GM18868 (cell line): Measurements from ENCODE around the gene CTNNBL1.
"Not testable (repeated sequence)": the region's sequence is repeated elsewhere in the genome, so short reads cannot be mapped to it uniquely, and the experiment has no call there.

Source experiments
- ATAC-seq: cut with Tn5 transposase; IDR thresholded peaks from one replicate; pipeline ENCODE4 v1.9.1; 2021; ENCODE audit warnings: mild to moderate bottlenecking, moderate library complexity; ENCODE audit not compliant: unreplicated experiment

Gene CTNNBL1

GRCh38 chr20:37677969-37678861 lies 15.6 kb upstream of the CTNNBL1 start:
- ATAC-seq: no peak

- not testable (repeated sequence) for ATAC-seq
Observed at GRCh38 chr20:37679751-37680150, 14.1 kb upstream of the CTNNBL1 start.

- no peak for ATAC-seq
Observed at GRCh38 chr20:37680420-37680819, 13.4 kb upstream of the CTNNBL1 start.

- no peak for ATAC-seq
Observed at GRCh38 chr20:37681384-37682112, 12.3 kb upstream of the CTNNBL1 start.

- not testable (repeated sequence) for ATAC-seq
Observed at GRCh38 chr20:37683146-37683545, 10.7 kb upstream of the CTNNBL1 start.

GRCh38 chr20:37686762-37687477 lies 6.9 kb upstream of the CTNNBL1 start:
- ATAC-seq: no peak

GRCh38 chr20:37687478-37687805 lies 6.4 kb upstream of the CTNNBL1 start:
- no peak for ATAC-seq

- ATAC-seq: no peak
Observed at GRCh38 chr20:37688093-37688492, 5.7 kb upstream of the CTNNBL1 start.

- ATAC-seq: no peak
Observed at GRCh38 chr20:37690626-37691369, 3.0 kb upstream of the CTNNBL1 start.

- ATAC-seq: no peak
Observed at GRCh38 chr20:37692459-37693166, 1.2 kb upstream of the CTNNBL1 start.

- ATAC-seq: no peak
Observed at GRCh38 chr20:37693242-37693634, 592 bp upstream of the CTNNBL1 start.

GRCh38 chr20:37695684-37696342 lies 2.0 kb downstream of the CTNNBL1 start:
- ATAC-seq: no peak

GRCh38 chr20:37697314-37697713 lies 3.5 kb downstream of the CTNNBL1 start:
- peak; percentile 87 for ATAC-seq

- no peak for ATAC-seq
Observed at GRCh38 chr20:37699202-37699601, 5.4 kb downstream of the CTNNBL1 start.

GRCh38 chr20:37700301-37700700 lies 6.5 kb downstream of the CTNNBL1 start:
- no peak for ATAC-seq

- ATAC-seq: not testable (repeated sequence)
Observed at GRCh38 chr20:37701676-37702075, 7.8 kb downstream of the CTNNBL1 start.

GRCh38 chr20:37702403-37703034 lies 8.7 kb downstream of the CTNNBL1 start:
- ATAC-seq: no peak

- ATAC-seq: no peak
Observed at GRCh38 chr20:37703035-37703845, 9.4 kb downstream of the CTNNBL1 start.
